ENCODE results near the gene ARMC10. TPM values are rescaled to one million over a fixed set of nuclear protein-coding genes. Genes with fewer than 3 reads are reported as not detected.

Gene ARMC10
- total and polyA plus RNA-seq, 2 donors (not counting 3 experiments of a cell fraction or from before 2014, with no cell fraction given) = 16.6 to 39.2 TPM

- Histone ChIP-seq H3K4me1 (ENCODE audit: control insufficient read depth, extremely low read depth, insufficient read depth, low read length) (no peaks in the 10 kb centered on the region), H2AFZ (ENCODE audit: low read depth, low read length) (no peak overlapping the region), H4K20me1 (replicated peaks; ENCODE audit: control insufficient read depth, extremely low read depth, insufficient read depth, low read length) (no peaks in the 10 kb centered on the region), H3K9me3 (replicated peaks; ENCODE audit: control insufficient read depth, insufficient read depth, low read length) (no peaks in the 10 kb centered on the region), H3K4me3 (replicated peaks in 1 of 3; ENCODE audit: insufficient read depth in 1 of 3, low read depth in 1 of 3, low read length in 3 of 3) (no peak overlapping the region), H3K4me2 (ENCODE audit: insufficient read depth, low read length) (no peak overlapping the region), H3K27ac (ENCODE audit: insufficient read depth, low read depth, low read length) (no peak overlapping the region), H3K36me3 (ENCODE audit: control insufficient read depth in 2 of 2, extremely low read depth in 1 of 2, insufficient read depth in 2 of 2, low read length in 2 of 2) (peaks cover 4 to 5% of the 10 kb centered on the region in 2 experiments), H3K9ac (replicated peaks; ENCODE audit: extremely low read depth, insufficient read depth, low read length) (no peak overlapping the region), H3K27me3 (ENCODE audit: control insufficient read depth in 2 of 2, insufficient read depth in 2 of 2, low read length in 2 of 2) (no peaks in the 10 kb centered on the region), H3K9me1 (replicated peaks; ENCODE audit: control insufficient read depth, extremely low read depth, insufficient read depth, low read length) (no peaks in the 10 kb centered on the region), H3K79me2 (ENCODE audit: control insufficient read depth, insufficient read depth, low read length) (no peaks in the 10 kb centered on the region)
- TF ChIP-seq MYC (IDR thresholded peaks at IDR 0.05; ENCODE audit: low read depth, low read length) = no peak
- no peak for TF ChIP-seq POLR2AphosphoS5 (IDR thresholded peaks at IDR 0.05; ENCODE audit: insufficient read depth, low read depth, low read length)
- no peak for TF ChIP-seq CTCF (IDR thresholded peaks at IDR 0.05; ENCODE audit: extremely low read depth in 1 of 2, insufficient read depth in 1 of 2, low read depth in 1 of 2, low read length in 2 of 2)
- no peak for TF ChIP-seq POLR2A (IDR thresholded peaks at IDR 0.05; ENCODE audit: low read depth, low read length)
- no peak for TF ChIP-seq MAX (IDR thresholded peaks at IDR 0.05; ENCODE audit: insufficient read depth, insufficient read length)
- no peak for TF ChIP-seq JUN (IDR thresholded peaks at IDR 0.05; ENCODE audit: borderline replicate concordance, insufficient read depth, insufficient read length, low read depth)
- no peak for TF ChIP-seq FOS (IDR thresholded peaks at IDR 0.05; ENCODE audit: borderline replicate concordance, insufficient read depth, low read length)
- no peak for TF ChIP-seq EZH2 (IDR thresholded peaks at IDR 0.05; ENCODE audit: borderline replicate concordance, low read depth, low read length, severe bottlenecking)
- TF ChIP-seq GATA2 (IDR thresholded peaks at IDR 0.05; ENCODE audit: insufficient read depth, insufficient read length, low read depth, low read length) = no peak
- dilution Hi-C loops (cut with MboI; ENCODE audit: extremely low pct_ligation_motif_present, low sequenced_read_pairs) = no loop called here
- FAIRE-seq (no peak), DNase-seq (ENCODE audit: low read depth, low spot score) (no peak)
- ChIA-PET CTCF (no interaction called here), POLR2A (no interaction called here)
- intact Hi-C loops (cut with micrococcal nuclease) = no loop called here
- BruUV-seq (replicated peaks) = no TSS peak
Measured at GRCh38 chr7:103097041-103097440, 22.1 kb downstream of the ARMC10 start.

All from endothelial cell of umbilical vein (primary cell).